GM12873 (cell line): ENCODE results near the gene OGN.

Experiments used
- CTCF ChIP-seq: IDR thresholded peaks from 2 replicates; pipeline ENCODE4 v1.5.1; 2012; ENCODE audit warnings: low read depth, mild to moderate bottlenecking, moderate library complexity, low read length, control low read depth; ENCODE audit not compliant: insufficient read depth; ENCODE audit errors: missing control alignments

OGN gene, protein sequence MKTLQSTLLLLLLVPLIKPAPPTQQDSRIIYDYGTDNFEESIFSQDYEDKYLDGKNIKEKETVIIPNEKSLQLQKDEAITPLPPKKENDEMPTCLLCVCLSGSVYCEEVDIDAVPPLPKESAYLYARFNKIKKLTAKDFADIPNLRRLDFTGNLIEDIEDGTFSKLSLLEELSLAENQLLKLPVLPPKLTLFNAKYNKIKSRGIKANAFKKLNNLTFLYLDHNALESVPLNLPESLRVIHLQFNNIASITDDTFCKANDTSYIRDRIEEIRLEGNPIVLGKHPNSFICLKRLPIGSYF

GRCh38 chr9:92404042-92404836 is at the start of gene OGN:
Gene OGN (minus strand): TSS chr9:92404578. CDS start chr9:92403407, 1,171 bp downstream.
- no peak for TF ChIP-seq CTCF

DNA sequence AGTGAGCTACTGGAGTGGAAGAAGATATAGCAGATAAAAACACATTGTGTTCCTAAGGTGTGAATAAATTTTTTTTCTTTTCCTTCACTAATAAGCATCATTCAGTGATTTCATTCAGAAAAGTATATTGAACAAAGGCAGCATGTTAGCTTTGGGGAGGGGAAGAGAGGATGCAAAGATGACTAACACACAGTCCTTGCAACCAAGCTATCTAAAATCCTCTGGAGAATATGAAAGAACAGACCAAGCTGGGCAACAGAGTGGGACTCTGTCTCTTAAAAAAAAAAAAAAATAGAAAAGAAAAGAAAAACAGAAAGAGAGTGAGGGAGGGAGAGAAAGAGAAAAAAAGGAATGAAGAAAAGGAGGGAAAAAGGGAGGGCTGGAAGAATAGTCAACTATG is 42.2 kb upstream of the OGN start:
- TF ChIP-seq CTCF = no peak

GRCh38 chr9:92444841-92445240 is 40.5 kb upstream of the OGN start:
- no peak for TF ChIP-seq CTCF

- no peak for TF ChIP-seq CTCF
These were observed 36.3 kb upstream of the OGN start for GRCh38 chr9:92440751-92441046.

DNA sequence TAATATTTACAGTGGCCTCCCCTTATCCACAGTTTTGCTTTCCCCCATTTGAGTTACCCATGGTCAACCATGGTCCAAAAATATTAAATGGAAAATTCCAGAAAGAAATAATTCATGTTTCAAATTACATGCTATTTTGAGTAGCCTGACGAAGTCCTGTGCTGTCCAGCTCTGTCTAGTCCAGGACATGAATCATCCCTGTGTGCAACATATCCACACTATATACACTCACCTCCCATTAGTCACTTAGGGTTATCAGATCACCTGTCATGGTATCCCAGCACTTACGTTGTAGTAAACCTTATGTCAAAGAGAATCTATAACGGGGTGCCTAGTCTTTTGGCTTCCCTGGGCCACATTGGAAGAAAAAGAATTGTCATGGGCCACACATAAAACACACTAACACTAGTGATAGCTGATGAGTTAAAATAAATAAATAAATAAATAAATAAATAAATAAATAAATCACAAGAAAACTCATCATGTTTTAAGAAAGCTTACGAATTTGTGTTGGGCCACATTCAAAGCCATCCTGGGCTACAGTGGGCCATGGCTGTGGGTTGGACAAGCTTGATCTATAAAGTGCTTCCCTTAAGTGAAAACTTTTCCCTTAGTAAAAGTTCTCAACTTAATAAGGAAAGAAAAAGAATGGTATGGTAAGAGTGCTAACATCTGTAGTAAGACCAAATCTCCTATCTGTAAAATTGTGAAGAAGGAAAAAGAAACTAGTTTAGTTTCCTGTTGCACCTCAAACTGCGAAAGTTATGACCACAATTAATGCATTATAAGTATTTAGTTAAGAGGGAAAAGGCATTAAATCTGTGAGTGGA is 35.8 kb upstream of the OGN start:
- TF ChIP-seq CTCF = no peak

DNA sequence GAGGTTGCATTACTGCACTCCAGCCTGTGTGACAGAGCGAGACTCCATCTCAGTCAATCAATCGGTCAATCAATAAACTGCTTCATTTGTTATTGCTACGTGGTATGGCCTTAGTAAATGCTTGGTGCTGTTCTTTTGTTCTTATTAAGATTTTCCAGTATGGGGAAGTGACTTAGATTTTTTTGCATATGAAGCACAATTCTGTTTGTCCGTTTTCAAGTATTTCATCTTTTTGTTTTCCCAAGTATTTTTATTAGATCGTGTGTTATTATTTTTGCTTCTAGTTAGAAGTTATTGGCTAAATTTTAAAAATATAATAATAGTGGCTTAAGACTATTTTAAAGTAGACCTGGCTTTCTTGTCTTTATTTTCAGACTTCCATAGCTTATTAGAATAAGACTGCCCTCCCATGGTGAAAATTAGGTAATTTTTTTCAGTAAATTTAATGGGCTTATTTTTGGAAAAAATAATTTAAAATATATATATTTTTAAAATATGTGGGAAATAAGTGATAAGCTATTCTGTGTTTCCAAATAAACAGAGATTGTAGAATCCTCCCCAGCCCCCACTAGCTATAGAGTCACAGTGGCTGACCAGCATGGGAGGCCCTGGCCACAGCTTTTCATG is 34.6 kb upstream of the OGN start:
- TF ChIP-seq CTCF = no peak
